Neural cell (in vitro differentiated cells): ENCODE results near the gene PLD6.
"Not testable (repeated sequence)": the region's sequence is repeated elsewhere in the genome, so short reads cannot be mapped to it uniquely, and the experiment has no call there.

ENCODE experiments used
- CTCF ChIP-seq: fragments of 450-650 bp; IDR thresholded peaks from 2 replicates; pipeline ENCODE4 v1.5.1; 2014; ENCODE audit warnings: antibody characterized with exemption, mild to moderate bottlenecking, moderate library complexity; ENCODE audit not compliant: poor library complexity, severe bottlenecking
- MXI1 ChIP-seq: fragments of 450-650 bp; conservative IDR thresholded peaks from 2 replicates; pipeline ENCODE4 v1.6.1; 2014; ENCODE audit warnings: antibody characterized with exemption, mild to moderate bottlenecking; ENCODE audit not compliant: poor library complexity, severe bottlenecking
- POLR2AphosphoS5 ChIP-seq: IDR thresholded peaks from 2 replicates; pipeline ENCODE4 v1.6.1; 2012
- RAD21 ChIP-seq: fragments of 450-650 bp; conservative IDR thresholded peaks from 2 replicates; pipeline ENCODE4 v1.6.1; 2014; ENCODE audit warnings: antibody characterized with exemption, mild to moderate bottlenecking, moderate library complexity

DNA sequence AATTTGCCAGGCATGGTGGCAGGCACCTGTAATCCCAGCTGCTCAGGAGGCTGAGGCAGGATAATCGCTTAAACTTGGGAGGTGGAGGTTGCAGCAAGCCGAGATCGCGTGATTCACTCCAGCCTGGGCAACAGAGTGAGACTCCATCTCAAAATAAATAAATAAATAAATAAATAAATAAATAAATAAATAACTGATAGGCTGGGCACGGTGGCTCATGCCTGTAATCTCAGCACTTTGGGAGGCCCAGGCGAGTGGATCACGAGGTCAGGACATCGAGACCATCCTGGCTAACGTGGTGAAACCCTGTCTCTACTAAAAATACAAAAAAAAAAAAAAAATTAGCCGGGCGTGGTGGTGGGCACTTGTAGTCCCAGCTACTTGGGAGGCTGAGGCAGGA, 49.6 kb upstream of the PLD6 start:
- TF ChIP-seq CTCF, POLR2AphosphoS5, RAD21, MXI1: not testable (repeated sequence)
